ENCODE measurements around the gene TTLL5.

Gene TTLL5

GRCh38 chr14:75875958-75876357 lies 214.9 kb downstream of the TTLL5 start:
- Histone ChIP-seq H3K9me3 (ENCODE audit: control insufficient read depth, insufficient read depth, low read length) (no peaks in the 10 kb centered on the region), H3K9me2 (replicated peaks; ENCODE audit: control insufficient read depth, low read length) (no peaks in the 10 kb centered on the region), H3K27ac (ENCODE audit: low read depth, low read length) (no peak overlapping the region), H3K79me2 (ENCODE audit: control insufficient read depth, low read length) (no peaks in the 10 kb centered on the region), H4K20me1 (ENCODE audit: control insufficient read depth, insufficient read depth, low read depth, low read length) (no peaks in the 10 kb centered on the region), H3K4me2 (ENCODE audit: low read length) (no peak overlapping the region), H3K4me1 (ENCODE audit: control insufficient read depth, low read length) (no peaks in the 10 kb centered on the region), H3K4me3 (ENCODE audit: low read length) (no peak overlapping the region), H3K27me3 (ENCODE audit: control insufficient read depth, low read length) (no peaks in the 10 kb centered on the region), H3K36me3 (ENCODE audit: control insufficient read depth, low read length) (no peaks in the 10 kb centered on the region), H3F3A (ENCODE audit: control insufficient read depth, insufficient read depth) (no peaks in the 10 kb centered on the region)
- no peak for TF ChIP-seq EZH2phosphoT487 (IDR thresholded peaks at IDR 0.05; ENCODE audit: borderline replicate concordance, low read length)
- no peak for TF ChIP-seq CTCF (IDR thresholded peaks at IDR 0.05; ENCODE audit: low read depth, low read length, poor library complexity, severe bottlenecking)

GRCh38 chr14:75876530-75876929 lies 215.5 kb downstream of the TTLL5 start:
- Histone ChIP-seq H3F3A (ENCODE audit: control insufficient read depth, insufficient read depth) (no peaks in the 10 kb centered on the region), H3K4me2 (ENCODE audit: low read length) (no peak overlapping the region), H4K20me1 (ENCODE audit: control insufficient read depth, insufficient read depth, low read depth, low read length) (no peaks in the 10 kb centered on the region), H3K4me1 (ENCODE audit: control insufficient read depth, low read length) (no peaks in the 10 kb centered on the region), H3K79me2 (ENCODE audit: control insufficient read depth, low read length) (no peaks in the 10 kb centered on the region), H3K27ac (ENCODE audit: low read depth, low read length) (no peak overlapping the region), H3K36me3 (ENCODE audit: control insufficient read depth, low read length) (no peaks in the 10 kb centered on the region), H3K9me3 (ENCODE audit: control insufficient read depth, insufficient read depth, low read length) (no peaks in the 10 kb centered on the region), H3K27me3 (ENCODE audit: control insufficient read depth, low read length) (no peaks in the 10 kb centered on the region), H3K4me3 (ENCODE audit: low read length) (no peak overlapping the region), H3K9me2 (replicated peaks; ENCODE audit: control insufficient read depth, low read length) (no peaks in the 10 kb centered on the region)
- TF ChIP-seq EZH2phosphoT487 (IDR thresholded peaks at IDR 0.05; ENCODE audit: borderline replicate concordance, low read length) (no peak), CTCF (IDR thresholded peaks at IDR 0.05; ENCODE audit: low read depth, low read length, poor library complexity, severe bottlenecking) (no peak)

- H3K4me2 ChIP-seq (ENCODE audit: low read length): no peak overlapping the region
- H3K27me3 ChIP-seq (ENCODE audit: control insufficient read depth, low read length): no peaks in the 10 kb centered on the region
- no peak overlapping the region for H3K27ac ChIP-seq (ENCODE audit: low read depth, low read length)
- H3K9me3 ChIP-seq (ENCODE audit: control insufficient read depth, insufficient read depth, low read length): no peaks in the 10 kb centered on the region
- no peak overlapping the region for H3K4me3 ChIP-seq (ENCODE audit: low read length)
- no peaks in the 10 kb centered on the region for H3K4me1 ChIP-seq (ENCODE audit: control insufficient read depth, low read length)
- no peaks in the 10 kb centered on the region for H3F3A ChIP-seq (ENCODE audit: control insufficient read depth, insufficient read depth)
- TF ChIP-seq CTCF (IDR thresholded peaks at IDR 0.05; ENCODE audit: low read depth, low read length, poor library complexity, severe bottlenecking): no peak
- no peak for TF ChIP-seq EZH2phosphoT487 (IDR thresholded peaks at IDR 0.05; ENCODE audit: borderline replicate concordance, low read length)
- H4K20me1 ChIP-seq (ENCODE audit: control insufficient read depth, insufficient read depth, low read depth, low read length): no peaks in the 10 kb centered on the region
- H3K36me3 ChIP-seq (ENCODE audit: control insufficient read depth, low read length): no peaks in the 10 kb centered on the region
- no peaks in the 10 kb centered on the region for H3K9me2 ChIP-seq (replicated peaks; ENCODE audit: control insufficient read depth, low read length)
- H3K79me2 ChIP-seq (ENCODE audit: control insufficient read depth, low read length): no peaks in the 10 kb centered on the region
Measured at GRCh38 chr14:75877292-75877691, 216.2 kb downstream of the TTLL5 start.

GRCh38 chr14:75877884-75878283 lies 216.8 kb downstream of the TTLL5 start:
- H3K79me2 ChIP-seq (ENCODE audit: control insufficient read depth, low read length): no peaks in the 10 kb centered on the region
- H3K9me3 ChIP-seq (ENCODE audit: control insufficient read depth, insufficient read depth, low read length): no peaks in the 10 kb centered on the region
- no peaks in the 10 kb centered on the region for H3F3A ChIP-seq (ENCODE audit: control insufficient read depth, insufficient read depth)
- no peaks in the 10 kb centered on the region for H3K36me3 ChIP-seq (ENCODE audit: control insufficient read depth, low read length)
- H3K4me2 ChIP-seq (ENCODE audit: low read length): no peak overlapping the region
- no peaks in the 10 kb centered on the region for H3K9me2 ChIP-seq (replicated peaks; ENCODE audit: control insufficient read depth, low read length)
- H3K27ac ChIP-seq (ENCODE audit: low read depth, low read length): no peak overlapping the region
- H3K4me1 ChIP-seq (ENCODE audit: control insufficient read depth, low read length): no peaks in the 10 kb centered on the region
- no peak for TF ChIP-seq CTCF (IDR thresholded peaks at IDR 0.05; ENCODE audit: low read depth, low read length, poor library complexity, severe bottlenecking)
- TF ChIP-seq EZH2phosphoT487 (IDR thresholded peaks at IDR 0.05; ENCODE audit: borderline replicate concordance, low read length): no peak
- no peak overlapping the region for H3K4me3 ChIP-seq (ENCODE audit: low read length)
- no peaks in the 10 kb centered on the region for H3K27me3 ChIP-seq (ENCODE audit: control insufficient read depth, low read length)
- no peaks in the 10 kb centered on the region for H4K20me1 ChIP-seq (ENCODE audit: control insufficient read depth, insufficient read depth, low read depth, low read length)

All from DOHH2 (cell line).